Stomach smooth muscle (tissue), 2 donors: ENCODE results near the gene MRNIP.

ENCODE experiments used
- H3K27ac ChIP-seq: one replicate; pipeline ENCODE4 v1.7.0; 2013; ENCODE audit warnings: mild to moderate bottlenecking, low read length, inconsistent platforms
- H3K27me3 ChIP-seq, 2 donors: one replicate each; pipeline ENCODE4 v1.7.0; 2013; ENCODE audit warnings: low read length in 2 of 2; ENCODE audit not compliant: insufficient read depth in 2 of 2, control insufficient read depth in 1 of 2
- H3K36me3 ChIP-seq, 2 donors: one replicate each; pipeline ENCODE4 v1.7.0; 2013; ENCODE audit warnings: low read length in 2 of 2; ENCODE audit not compliant: control insufficient read depth in 2 of 2, insufficient read depth in 2 of 2
- H3K4me1 ChIP-seq: one replicate; pipeline ENCODE4 v1.7.0; 2013; ENCODE audit warnings: low read length; ENCODE audit not compliant: control insufficient read depth, insufficient read depth
- H3K4me3 ChIP-seq, 2 donors: one replicate each; pipeline ENCODE4 v1.7.0; 2013; ENCODE audit warnings: low read length in 2 of 2
- H3K9ac ChIP-seq, 2 donors: one replicate each; pipeline ENCODE4 v1.7.0; 2013; ENCODE audit warnings: low read length in 2 of 2, mild to moderate bottlenecking in 1 of 2
- H3K9me3 ChIP-seq, 2 donors: one replicate each; pipeline ENCODE4 v1.7.0; 2013; ENCODE audit warnings: low read length in 2 of 2; ENCODE audit not compliant: control insufficient read depth in 2 of 2
- donor health status: healthy.
- donor health status: Pancreatic carcinoma.

MRNIP gene

DNA sequence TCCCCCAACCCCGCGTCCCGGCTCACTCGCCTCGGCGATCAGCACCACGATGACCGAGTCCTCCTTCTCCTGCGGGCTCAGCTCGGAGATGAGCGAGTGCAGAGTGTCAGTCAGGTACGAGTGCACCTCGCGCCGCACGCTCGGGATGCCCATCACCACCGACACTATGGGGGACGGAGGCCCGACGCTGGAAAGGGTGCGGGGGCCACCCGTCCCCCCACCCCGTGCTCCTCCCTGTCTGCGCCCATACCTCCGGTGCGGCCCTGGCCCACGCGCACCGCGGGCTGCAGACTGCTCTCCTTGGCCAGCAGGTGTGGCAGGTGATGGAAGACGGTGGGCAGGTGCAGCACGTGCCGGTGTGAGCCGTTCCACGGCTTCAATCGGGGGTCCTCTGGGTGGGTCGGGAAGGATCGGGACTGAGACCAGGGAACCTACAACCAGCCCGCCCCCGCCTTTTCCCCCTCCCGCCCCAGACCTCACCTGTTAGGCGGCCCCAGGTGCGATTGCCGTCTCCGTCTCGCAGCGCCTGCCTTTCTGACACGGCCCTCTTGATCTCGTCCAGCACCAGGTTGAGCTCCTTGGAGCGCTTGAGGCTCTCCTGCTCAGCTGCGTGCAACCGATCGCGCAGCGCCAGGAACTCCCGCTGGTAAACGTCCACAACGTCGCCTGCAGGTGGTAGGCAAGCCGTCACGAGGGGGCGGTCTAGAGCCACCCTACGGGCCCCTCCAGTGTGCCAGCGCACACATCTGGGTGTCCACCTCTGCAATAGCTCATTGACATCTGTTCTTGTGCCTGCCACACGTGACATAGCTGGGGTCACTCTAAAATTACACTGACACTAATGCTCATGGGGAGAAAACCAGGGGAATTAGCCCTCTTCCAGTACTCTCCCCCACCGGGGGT lies 57.1 kb downstream of the MRNIP start:
- Histone ChIP-seq H3K27me3 (no peaks in the 10 kb centered on the region), H3K27ac (peak overlapping the region; percentile 11), H3K9me3 (no peaks in the 10 kb centered on the region), H3K4me3 (peak overlapping the region in 1 of 2 donors; percentile 40), H3K36me3 (peaks cover 7 to 21% of the 10 kb centered on the region in 2 donors), H3K9ac (no peak overlapping the region), H3K4me1 (peaks cover 47% of the 10 kb centered on the region)

DNA sequence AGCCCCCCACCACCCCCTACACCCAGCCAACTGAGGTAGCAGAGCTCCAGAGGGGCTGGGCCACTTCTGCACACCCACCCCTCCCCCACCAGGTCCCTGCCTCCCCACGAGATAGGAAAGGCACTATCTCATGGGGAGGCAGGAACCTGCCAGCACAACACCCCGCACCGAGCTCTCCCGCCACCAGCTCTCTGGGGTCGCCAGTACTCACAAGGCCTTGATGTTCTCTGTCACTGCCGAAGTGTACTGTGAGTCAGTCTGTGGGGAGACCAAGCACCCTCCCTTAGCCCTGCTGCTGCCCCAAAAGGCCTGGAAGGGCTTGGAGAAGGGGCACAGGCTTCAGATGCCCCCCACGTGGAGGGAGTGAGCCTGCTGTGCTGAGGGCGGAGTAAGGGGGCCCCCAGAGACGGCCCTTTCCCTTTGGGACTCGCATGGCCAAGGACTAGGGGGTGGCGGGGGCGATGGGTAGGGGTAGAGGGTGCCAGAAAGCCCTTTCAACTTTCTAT lies 57.9 kb downstream of the MRNIP start:
- no peaks in the 10 kb centered on the region for H3K27me3 ChIP-seq
- no peak overlapping the region for H3K9ac ChIP-seq
- H3K4me3 ChIP-seq = no peak overlapping the region
- peaks cover 7 to 21% of the 10 kb centered on the region in 2 donors for H3K36me3 ChIP-seq
- H3K9me3 ChIP-seq = no peaks in the 10 kb centered on the region
- no peak overlapping the region for H3K27ac ChIP-seq
- H3K4me1 ChIP-seq = peaks cover 50% of the 10 kb centered on the region

DNA sequence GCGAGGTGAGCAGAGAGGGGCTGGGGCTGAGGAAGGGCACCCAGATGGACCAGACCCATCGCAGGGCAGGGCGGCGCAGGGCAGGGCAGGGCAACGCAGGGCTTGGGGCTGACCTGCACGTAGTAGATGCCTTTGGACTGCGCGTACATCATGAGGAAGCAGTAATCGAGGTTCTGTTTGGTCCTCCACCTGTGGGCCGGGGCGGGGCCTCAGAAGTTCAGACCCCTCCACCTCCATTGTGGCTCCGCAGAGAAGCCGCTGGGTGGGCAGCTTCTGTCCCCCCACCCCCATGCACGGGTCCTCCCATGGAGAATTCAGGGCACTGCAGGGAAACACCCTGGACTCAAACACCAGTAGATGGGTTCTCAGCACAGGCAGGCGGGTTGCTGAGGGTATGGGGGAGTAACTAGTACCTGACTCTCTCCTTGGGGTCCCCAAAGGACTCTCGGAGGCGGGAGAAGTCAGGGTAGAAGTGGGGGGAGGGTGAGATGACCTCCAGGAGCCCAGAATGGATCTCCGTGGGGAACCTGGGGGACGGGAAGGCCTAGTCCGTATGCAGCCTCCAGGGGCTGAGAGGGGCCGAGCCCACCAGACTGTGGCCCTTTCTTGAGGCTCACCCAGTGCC lies 58.4 kb downstream of the MRNIP start:
- H3K9ac ChIP-seq = no peak overlapping the region
- H3K27ac ChIP-seq = no peak overlapping the region
- no peaks in the 10 kb centered on the region for H3K9me3 ChIP-seq
- H3K36me3 ChIP-seq = peaks cover 7 to 21% of the 10 kb centered on the region in 2 donors
- H3K4me3 ChIP-seq = no peak overlapping the region
- peaks cover 50% of the 10 kb centered on the region for H3K4me1 ChIP-seq
- no peaks in the 10 kb centered on the region for H3K27me3 ChIP-seq

GRCh38 chr5:179799644-179799973 lies 59.0 kb downstream of the MRNIP start:
- Histone ChIP-seq H3K4me3 (no peak overlapping the region), H3K4me1 (peaks cover 50% of the 10 kb centered on the region), H3K36me3 (peaks cover 7 to 21% of the 10 kb centered on the region in 2 donors)

GRCh38 chr5:179798771-179799643 lies 59.6 kb downstream of the MRNIP start:
- no peaks in the 10 kb centered on the region for H3K9me3 ChIP-seq
- H3K36me3 ChIP-seq = peaks cover 7 to 21% of the 10 kb centered on the region in 2 donors
- H3K4me1 ChIP-seq = peaks cover 49% of the 10 kb centered on the region
- H3K9ac ChIP-seq = no peak overlapping the region
- H3K4me3 ChIP-seq = no peak overlapping the region
- H3K27me3 ChIP-seq = no peaks in the 10 kb centered on the region
- H3K27ac ChIP-seq = no peak overlapping the region

More at GRCh38 chr5:179799644-179799973, 59.0 kb downstream of the MRNIP start:
- Histone ChIP-seq H3K9me3 (no peaks in the 10 kb centered on the region), H3K9ac (no peak overlapping the region), H3K27me3 (no peaks in the 10 kb centered on the region), H3K27ac (no peak overlapping the region)

- Histone ChIP-seq H3K36me3 (peaks cover 7 to 21% of the 10 kb centered on the region in 2 donors), H3K27ac (no peak overlapping the region), H3K9ac (no peak overlapping the region), H3K4me3 (no peak overlapping the region), H3K4me1 (peaks cover 50% of the 10 kb centered on the region), H3K27me3 (no peaks in the 10 kb centered on the region), H3K9me3 (no peaks in the 10 kb centered on the region)
These were observed 60.4 kb downstream of the MRNIP start for GRCh38 chr5:179798144-179798770.

- H3K9me3 ChIP-seq = no peaks in the 10 kb centered on the region
- peaks cover 7 to 21% of the 10 kb centered on the region in 2 donors for H3K36me3 ChIP-seq
- peaks cover 50% of the 10 kb centered on the region for H3K4me1 ChIP-seq
- H3K4me3 ChIP-seq = no peak overlapping the region
- H3K27me3 ChIP-seq = no peaks in the 10 kb centered on the region
- H3K27ac ChIP-seq = no peak overlapping the region
- no peak overlapping the region for H3K9ac ChIP-seq
These were observed 60.9 kb downstream of the MRNIP start for GRCh38 chr5:179797741-179798140.

DNA sequence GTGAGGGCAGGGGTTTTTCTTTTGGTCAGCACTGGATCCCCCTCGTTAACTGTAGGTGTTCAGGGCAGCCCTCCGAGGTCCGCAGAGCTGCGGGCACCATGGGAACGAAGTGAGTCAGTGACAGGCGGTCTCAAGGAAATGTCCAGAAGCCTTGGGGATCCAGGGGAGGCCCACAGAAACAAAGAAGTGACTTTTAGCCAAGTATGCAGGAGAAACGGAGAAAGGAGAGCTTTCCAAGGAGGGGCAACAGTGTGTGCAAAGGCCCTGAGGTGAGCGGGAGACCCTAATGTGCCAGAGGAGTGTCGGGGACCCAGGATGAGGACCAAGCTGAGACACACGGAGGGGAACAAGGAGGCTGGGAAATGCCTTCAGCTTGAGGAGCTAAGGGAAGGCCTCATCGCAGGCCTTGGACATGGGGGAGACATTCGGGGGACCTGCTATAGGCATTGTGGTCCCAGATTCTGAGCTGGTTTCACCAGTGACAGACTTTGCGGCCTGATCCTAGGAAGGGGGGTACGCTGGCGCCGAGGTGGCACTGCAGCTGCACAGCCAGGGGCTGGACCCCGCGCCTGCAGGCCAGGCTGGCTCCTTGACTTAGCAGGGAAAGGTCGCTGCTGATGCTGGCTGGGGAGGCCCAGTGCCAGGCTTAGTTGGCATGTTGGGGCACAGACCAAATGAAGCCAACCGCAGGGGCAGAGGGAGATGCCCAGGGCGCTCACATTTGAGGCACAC lies 61.6 kb downstream of the MRNIP start:
- Histone ChIP-seq H3K4me3 (peak overlapping the region; percentile 40 to 74), H3K36me3 (peaks cover 7 to 21% of the 10 kb centered on the region in 2 donors), H3K9me3 (no peaks in the 10 kb centered on the region), H3K9ac (peak overlapping the region; percentile 64 to 71), H3K27me3 (no peaks in the 10 kb centered on the region), H3K27ac (peak overlapping the region; percentile 53), H3K4me1 (peaks cover 43% of the 10 kb centered on the region)

- Histone ChIP-seq H3K4me1 (peaks cover 38% of the 10 kb centered on the region), H3K27ac (peak overlapping the region; percentile 53), H3K27me3 (no peaks in the 10 kb centered on the region), H3K9me3 (no peaks in the 10 kb centered on the region), H3K4me3 (peak overlapping the region; percentile 40 to 74), H3K9ac (peak overlapping the region; percentile 64 to 71), H3K36me3 (peaks cover 7 to 21% of the 10 kb centered on the region in 2 donors)
These were observed 62.5 kb downstream of the MRNIP start for GRCh38 chr5:179795863-179796833.
